OCI-LY7 (cell line): ENCODE results near the gene RSPRY1. TPM values are rescaled to one million over a fixed set of nuclear protein-coding genes. Genes with fewer than 3 reads are reported as not detected.

Experiments used
- BruUV-seq: library from RNA; stranded (reverse); fragments of 400-500 nt; replicated peaks from 2 replicates; lab custom pipeline; 2021; lab: Mats Ljungman, UMichigan
- CTCF ChIA-PET: fragments of 300-600 bp; sonication (Branson Sonifier 250); formaldehyde crosslinking; loops from one replicate; lab custom pipeline; 2022; ENCODE audit warnings: antibody characterized with exemption; ENCODE audit not compliant: unreplicated experiment; lab: Charles Lee
- POLR2A ChIA-PET: fragments of 300-600 bp; sonication (Branson Sonifier 250); formaldehyde crosslinking; loops from one replicate; lab custom pipeline; 2022; ENCODE audit warnings: antibody characterized with exemption; lab: Charles Lee
- DNase-seq: peaks from one replicate; pipeline ENCODE4 v3.0.0-alpha.2; 2015; ENCODE audit warnings: low spot score
- H2AFZ ChIP-seq: fragments of 200-600 bp; sonication (generic), shearing (Covaris generic); 2 replicates; pipeline ENCODE4 v1.6.1; 2014; ENCODE audit warnings: mild to moderate bottlenecking, antibody characterized with exemption, low read length, moderate library complexity
- H3K27ac ChIP-seq: fragments of 200-600 bp; sonication (generic); 2 replicates; pipeline ENCODE4 v1.5.1; 2014; ENCODE audit warnings: mixed run types, low read depth, mild to moderate bottlenecking, moderate library complexity, low read length, inconsistent platforms; ENCODE audit not compliant: poor library complexity, severe bottlenecking
- H3K36me3 ChIP-seq: fragments of 200-600 bp; sonication (generic); 2 replicates; pipeline ENCODE4 v1.6.1; 2014; ENCODE audit warnings: mild to moderate bottlenecking, antibody characterized with exemption, low read length, moderate library complexity, mixed read lengths; ENCODE audit not compliant: insufficient read depth
- H3K4me1 ChIP-seq: fragments of 200-600 bp; sonication (generic); 2 replicates; pipeline ENCODE4 v1.5.1; 2014; ENCODE audit warnings: mild to moderate bottlenecking, low read length; ENCODE audit not compliant: insufficient read depth, poor library complexity, severe bottlenecking
- H3K4me2 ChIP-seq: fragments of 200-600 bp; sonication (generic); 2 replicates; pipeline ENCODE4 v1.6.1; 2014; ENCODE audit warnings: mild to moderate bottlenecking, low read length
- H3K4me3 ChIP-seq: fragments of 200-600 bp; sonication (generic); 2 replicates; pipeline ENCODE4 v1.5.1; 2014; ENCODE audit warnings: mild to moderate bottlenecking, low read depth, low read length; ENCODE audit not compliant: poor library complexity, severe bottlenecking
- H3K79me2 ChIP-seq: fragments of 200-600 bp; sonication (generic); 2 replicates; pipeline ENCODE4 v1.6.1; 2016; ENCODE audit warnings: low read depth, mild to moderate bottlenecking, low read length, moderate library complexity, mixed read lengths; ENCODE audit not compliant: insufficient read depth
- H3K9me2 ChIP-seq: fragments of 200-600 bp; sonication (generic); 2 replicates; pipeline ENCODE4 v1.6.1; 2016; ENCODE audit warnings: mild to moderate bottlenecking, low read length, mixed read lengths; ENCODE audit not compliant: insufficient read depth
- H3K9me3 ChIP-seq: fragments of 200-600 bp; sonication (generic); 2 replicates; pipeline ENCODE4 v1.6.1; 2014; ENCODE audit warnings: mild to moderate bottlenecking, mixed run types, low read length, mixed read lengths
- H4K20me1 ChIP-seq: fragments of 200-600 bp; sonication (generic); 2 replicates; pipeline ENCODE4 v1.6.1; 2014; ENCODE audit warnings: mild to moderate bottlenecking, antibody characterized with exemption, low read length, moderate library complexity, mixed read lengths; ENCODE audit not compliant: insufficient read depth
- CTCF ChIP-seq: fragments of 200-600 bp; sonication (generic); conservative IDR thresholded peaks from 2 replicates; pipeline ENCODE4 v1.5.1; 2014; ENCODE audit warnings: mild to moderate bottlenecking, antibody characterized with exemption, low read length, moderate library complexity, mixed read lengths
- EZH2phosphoT487 ChIP-seq: fragments of 200-600 bp; sonication (generic); IDR thresholded peaks from 2 replicates; pipeline ENCODE4 v1.6.1; 2018; ENCODE audit warnings: low read depth, borderline replicate concordance, mild to moderate bottlenecking, mixed run types, antibody characterized with exemption, low read length, moderate library complexity, mixed read lengths
- intact Hi-C: fragments of 100-400 bp; cut with micrococcal nuclease; formaldehyde crosslinking; loops from one replicate; pipeline ENCODE4 v1.10.0; 2022; ENCODE audit not compliant: unreplicated experiment
- total RNA-seq, 2 experiments: library from RNA; depleted of rRNA in 1 of 2; stranded (reverse); fragments of >200 nt in 1 of 2; shearing (Covaris generic) in 1 of 2; gene quantifications; 2 replicates each; pipeline ENCODE4 v1.2.3, GENCODE V29; 2014 to 2022

The RSPRY1 gene
- total RNA-seq, 2 experiments from 2014 or later, result 17.1 to 25.2 TPM

GRCh38 chr16:57140931-57141668 is 45.0 kb upstream of the RSPRY1 start:
- POLR2A ChIA-PET, result interaction anchor here (0.6 to 1.5 kb wide), 3 partner anchors 33 to 118 kb away, joined by 3 to 5 read pairs (median 5); partner anchors contain the start of gene RSPRY1
- peak overlapping the region; percentile 71 for H3K27ac ChIP-seq

GRCh38 chr16:57141822-57142631 is 44.1 kb upstream of the RSPRY1 start:
- intact Hi-C loops, result no loop called here
- no peak for TF ChIP-seq CTCF
- TF ChIP-seq EZH2phosphoT487, result no peak
- Histone ChIP-seq H3K4me2 (peak overlapping the region; percentile 52), H3K4me1 (peaks cover 54% of the 10 kb centered on the region), H2AFZ (peak overlapping the region; percentile 28; the same call in 1 of the 2 replicates), H4K20me1 (no peaks in the 10 kb centered on the region), H3K4me3 (peak overlapping the region; percentile 7), H3K9me2 (no peaks in the 10 kb centered on the region), H3K9me3 (no peaks in the 10 kb centered on the region), H3K79me2 (no peaks in the 10 kb centered on the region), H3K27ac (peak overlapping the region; percentile 71), H3K36me3 (no peaks in the 10 kb centered on the region)
- no TSS peak for BruUV-seq
- CTCF ChIA-PET, result interaction anchor here (0.9 to 1.0 kb wide), 2 partner anchors 11 to 100 kb away, joined by 3 read pairs; no protein-coding TSS in a partner anchor
- peak; percentile 84 for DNase-seq
- POLR2A ChIA-PET, result interaction anchor here (0.6 to 1.5 kb wide), 4 partner anchors 33 to 511 kb away, joined by 3 to 5 read pairs (median 4); partner anchors contain the start of gene RSPRY1

More at GRCh38 chr16:57140931-57141668, 45.0 kb upstream of the RSPRY1 start:
- no peaks in the 10 kb centered on the region for H3K9me2 ChIP-seq
- intact Hi-C loops, result no loop called here
- CTCF ChIA-PET, result interaction anchor here (0.9 kb wide), 1 partner anchor 11 kb away, joined by 3 read pairs; no protein-coding TSS in a partner anchor
- no peaks in the 10 kb centered on the region for H3K36me3 ChIP-seq
- BruUV-seq, result no TSS peak
- H4K20me1 ChIP-seq, result no peaks in the 10 kb centered on the region
- H3K9me3 ChIP-seq, result no peaks in the 10 kb centered on the region
- peaks cover 50% of the 10 kb centered on the region for H3K4me1 ChIP-seq
- TF ChIP-seq CTCF, result no peak
- TF ChIP-seq EZH2phosphoT487, result no peak
- peak overlapping the region; percentile 28; the same call in 1 of the 2 replicates for H2AFZ ChIP-seq
- DNase-seq, result no peak
- no peaks in the 10 kb centered on the region for H3K79me2 ChIP-seq
- H3K4me3 ChIP-seq, result peak overlapping the region; percentile 7
- H3K4me2 ChIP-seq, result peak overlapping the region; percentile 52
